ENCODE measurements around the gene PRR36. TPM values are rescaled to one million over a fixed set of nuclear protein-coding genes. Genes with fewer than 3 reads are reported as not detected.

Gene PRR36
- total RNA-seq, 1 experiment from 2014 or later = not detected

Other genes with a start within 250 kb of the PRR36 start
- gene XAB2, start 244.8 kb downstream of the PRR36 start, total RNA-seq (2014; rRNA removed; shearing (Covaris generic); ENCODE audit: low replicate concordance) = 29.7 and 79.6 TPM in 2 replicates
- gene PET100, start 244.6 kb downstream of the PRR36 start, total RNA-seq (2014; rRNA removed; shearing (Covaris generic); ENCODE audit: low replicate concordance) = 42.7 and 45.1 TPM in 2 replicates
- gene PCP2, start 240.7 kb downstream of the PRR36 start, total RNA-seq (2014; rRNA removed; shearing (Covaris generic); ENCODE audit: low replicate concordance) = not detected in 2 replicates
- gene STXBP2, start 237.3 kb downstream of the PRR36 start, total RNA-seq (2014; rRNA removed; shearing (Covaris generic); ENCODE audit: low replicate concordance) = 7.1 and 14.5 TPM in 2 replicates
- gene RETN, start 205.3 kb downstream of the PRR36 start, total RNA-seq (2014; rRNA removed; shearing (Covaris generic); ENCODE audit: low replicate concordance) = not detected in 2 replicates
- not detected in 2 replicates for gene MCEMP1, start 197.3 kb downstream of the PRR36 start, total RNA-seq (2014; rRNA removed; shearing (Covaris generic); ENCODE audit: low replicate concordance)
- 83.3 and 104 TPM in 2 replicates for gene TRAPPC5, start 193.6 kb downstream of the PRR36 start, total RNA-seq (2014; rRNA removed; shearing (Covaris generic); ENCODE audit: low replicate concordance)
- not detected in 2 replicates for gene FCER2, start 172.3 kb downstream of the PRR36 start, total RNA-seq (2014; rRNA removed; shearing (Covaris generic); ENCODE audit: low replicate concordance)
- gene CLEC4G, start 142.3 kb downstream of the PRR36 start, total RNA-seq (2014; rRNA removed; shearing (Covaris generic); ENCODE audit: low replicate concordance) = not detected in 2 replicates
- gene CD209, start 126.9 kb downstream of the PRR36 start, total RNA-seq (2014; rRNA removed; shearing (Covaris generic); ENCODE audit: low replicate concordance) = not detected in 2 replicates
- not detected in 2 replicates for gene CLEC4M, start 111.1 kb downstream of the PRR36 start, total RNA-seq (2014; rRNA removed; shearing (Covaris generic); ENCODE audit: low replicate concordance)
- gene EVI5L, start 44.2 kb downstream of the PRR36 start, total RNA-seq (2014; rRNA removed; shearing (Covaris generic); ENCODE audit: low replicate concordance) = 2.9 and 10.7 TPM in 2 replicates
- 14.7 and 15.9 TPM in 2 replicates for gene LRRC8E, start 14.1 kb upstream of the PRR36 start, total RNA-seq (2014; rRNA removed; shearing (Covaris generic); ENCODE audit: low replicate concordance)
- 5.0 and 8.6 TPM in 2 replicates for gene MAP2K7, start 29.5 kb upstream of the PRR36 start, total RNA-seq (2014; rRNA removed; shearing (Covaris generic); ENCODE audit: low replicate concordance)
- not detected in 2 replicates for gene TGFBR3L, start 40.4 kb upstream of the PRR36 start, total RNA-seq (2014; rRNA removed; shearing (Covaris generic); ENCODE audit: low replicate concordance)
- gene SNAPC2, start 45.9 kb upstream of the PRR36 start, total RNA-seq (2014; rRNA removed; shearing (Covaris generic); ENCODE audit: low replicate concordance) = 18.8 and 19.2 TPM in 2 replicates
- gene CTXN1, start 51.7 kb upstream of the PRR36 start, total RNA-seq (2014; rRNA removed; shearing (Covaris generic); ENCODE audit: low replicate concordance) = 2.0 and 11.1 TPM in 2 replicates
- gene TIMM44, start 69.3 kb upstream of the PRR36 start, total RNA-seq (2014; rRNA removed; shearing (Covaris generic); ENCODE audit: low replicate concordance) = 19.4 and 58.8 TPM in 2 replicates
- 40.3 and 47.1 TPM in 2 replicates for gene ELAVL1, start 131.3 kb upstream of the PRR36 start, total RNA-seq (2014; rRNA removed; shearing (Covaris generic); ENCODE audit: low replicate concordance)
- not detected in 2 replicates for gene CCL25, start 178.4 kb upstream of the PRR36 start, total RNA-seq (2014; rRNA removed; shearing (Covaris generic); ENCODE audit: low replicate concordance)

Data from Caki2 (cell line).